IMR-90 (cell line): ENCODE data around the gene EPHA5. TPM values are rescaled to one million over a fixed set of nuclear protein-coding genes. Genes with fewer than 3 reads are reported as not detected.

Source experiments
- ATAC-seq: fragments of 200-7000 bp; cut with Tn5 transposase; 2 replicates; pipeline ENCODE4 v1.9.1; 2020; ENCODE audit warnings: low read depth, mild to moderate bottlenecking, moderate library complexity
- BruUV-seq: library from RNA; stranded (reverse); fragments of 400-500 nt; replicated peaks from 2 replicates; lab custom pipeline; 2021; lab: Mats Ljungman, UMichigan
- CTCF ChIA-PET: fragments of 300-600 bp; formaldehyde crosslinking; extraction: SDS; loops from one replicate; lab custom pipeline; 2021; ENCODE audit warnings: antibody characterized with exemption; lab: Yijun Ruan, JAX
- POLR2A ChIA-PET: fragments of 300-600 bp; sonication (Branson Sonifier 250); formaldehyde crosslinking; loops from one replicate; lab custom pipeline; 2022; ENCODE audit warnings: antibody characterized with exemption; ENCODE audit not compliant: unreplicated experiment; lab: Charles Lee
- DNase-seq: peaks from one replicate; pipeline ENCODE4 v3.0.0; 2013
- H2AFZ ChIP-seq: replicated peaks from 2 replicates; pipeline ENCODE3; 2013; ENCODE audit warnings: low read length, mild to moderate bottlenecking; ENCODE audit not compliant: poor library complexity
- H2AK5ac ChIP-seq: 2 replicates; pipeline ENCODE4 v1.6.1; 2013; ENCODE audit warnings: low read depth, low read length, inconsistent platforms
- H2AK9ac ChIP-seq: replicated peaks from 2 replicates; pipeline ENCODE3; 2013; ENCODE audit warnings: mild to moderate bottlenecking, low read depth, low read length, moderate library complexity; ENCODE audit not compliant: poor library complexity
- H2BK120ac ChIP-seq: 2 replicates; pipeline ENCODE4 v1.6.1; 2013; ENCODE audit warnings: low read depth, low read length, inconsistent platforms
- H2BK15ac ChIP-seq: 3 replicates; pipeline ENCODE4 v1.6.1; 2013; ENCODE audit warnings: low read depth, low read length, inconsistent platforms
- H2BK20ac ChIP-seq: 2 replicates; pipeline ENCODE4 v1.6.1; 2013; ENCODE audit warnings: low read depth, mild to moderate bottlenecking, inconsistent platforms, low read length, moderate library complexity
- H2BK5ac ChIP-seq: 2 replicates; pipeline ENCODE4 v1.6.1; 2013; ENCODE audit warnings: mild to moderate bottlenecking, low read depth, low read length, inconsistent platforms; ENCODE audit not compliant: poor library complexity, severe bottlenecking
- H3K14ac ChIP-seq: replicated peaks from 2 replicates; pipeline ENCODE4 v1.6.1; 2013; ENCODE audit warnings: low read depth, low read length, inconsistent platforms
- H3K18ac ChIP-seq: 2 replicates; pipeline ENCODE4 v1.6.1; 2013; ENCODE audit warnings: low read depth, low read length, control low read depth
- H3K23ac ChIP-seq: 2 replicates; pipeline ENCODE4 v1.6.1; 2013; ENCODE audit warnings: low read depth, low read length, inconsistent platforms
- H3K27ac ChIP-seq: 2 replicates; pipeline ENCODE4 v1.5.1; 2013; ENCODE audit warnings: mild to moderate bottlenecking, control low read depth, low read length; ENCODE audit not compliant: insufficient read depth
- H3K27me3 ChIP-seq: 2 replicates; pipeline ENCODE4 v1.6.1; 2013; ENCODE audit warnings: low read length; ENCODE audit not compliant: control insufficient read depth, insufficient read depth
- H3K36me3 ChIP-seq: 2 replicates; pipeline ENCODE4 v1.6.1; 2013; ENCODE audit warnings: low read length, mixed read lengths; ENCODE audit not compliant: control insufficient read depth, insufficient read depth
- H3K4ac ChIP-seq: 2 replicates; pipeline ENCODE4 v1.6.1; 2013; ENCODE audit warnings: low read depth, low read length, inconsistent platforms
- H3K4me1 ChIP-seq: 2 replicates; pipeline ENCODE4 v1.6.1; 2013; ENCODE audit warnings: low read length, mixed read lengths; ENCODE audit not compliant: control insufficient read depth, insufficient read depth
- H3K4me2 ChIP-seq: 2 replicates; pipeline ENCODE4 v1.6.1; 2013; ENCODE audit warnings: low read depth, mild to moderate bottlenecking, control low read depth, low read length, moderate library complexity
- H3K4me3 ChIP-seq: 2 replicates; pipeline ENCODE4 v1.5.1; 2013; ENCODE audit warnings: low read depth, mild to moderate bottlenecking, control low read depth, low read length, moderate library complexity; ENCODE audit not compliant: insufficient read depth
- H3K56ac ChIP-seq: 2 replicates; pipeline ENCODE4 v1.6.1; 2013; ENCODE audit warnings: low read length, inconsistent platforms; ENCODE audit not compliant: insufficient read depth; ENCODE audit errors: extremely low read depth
- H3K79me1 ChIP-seq, 2 experiments: 2 replicates each; pipeline ENCODE4 v1.6.1; 2013; ENCODE audit warnings: low read length in 2 of 2, inconsistent platforms in 1 of 2, low read depth in 1 of 2
- H3K9ac ChIP-seq: 2 replicates; pipeline ENCODE4 v1.6.1; 2013; ENCODE audit warnings: low read depth, low read length, control low read depth
- H3K9me1 ChIP-seq: 2 replicates; pipeline ENCODE4 v1.6.1; 2013; ENCODE audit warnings: low read length, inconsistent platforms; ENCODE audit not compliant: insufficient read depth
- H3K9me3 ChIP-seq: 2 replicates; pipeline ENCODE4 v1.6.1; 2013; ENCODE audit warnings: low read length; ENCODE audit not compliant: control insufficient read depth, insufficient read depth
- H4K20me1 ChIP-seq: 2 replicates; pipeline ENCODE4 v1.6.1; 2013; ENCODE audit warnings: low read length, inconsistent platforms; ENCODE audit not compliant: insufficient read depth
- H4K5ac ChIP-seq: 2 replicates; pipeline ENCODE4 v1.6.1; 2013; ENCODE audit warnings: mild to moderate bottlenecking, low read depth, low read length, control low read depth
- H4K8ac ChIP-seq, 2 experiments: 2 replicates each; pipeline ENCODE4 v1.6.1; 2013; ENCODE audit warnings: low read depth in 2 of 2, low read length in 2 of 2, control low read depth in 1 of 2, inconsistent platforms in 1 of 2
- H4K91ac ChIP-seq: 2 replicates; pipeline ENCODE4 v1.6.1; 2013; ENCODE audit warnings: low read depth, low read length, inconsistent platforms; ENCODE audit not compliant: insufficient read depth
- BHLHE40 ChIP-seq: fragments of 150-350 bp; IDR thresholded peaks from 2 replicates; pipeline ENCODE4 v1.6.1; 2016; ENCODE audit warnings: mild to moderate bottlenecking, low read depth, low read length
- CEBPB ChIP-seq: IDR thresholded peaks from 2 replicates; pipeline ENCODE4 v1.6.1; 2012; ENCODE audit warnings: low read depth, low read length, improper control_type of control experiment
- CHD1 ChIP-seq: IDR thresholded peaks from 2 replicates; pipeline ENCODE4 v1.6.1; 2012; ENCODE audit warnings: low read depth, low read length, improper control_type of control experiment
- CTCF ChIP-seq: conservative IDR thresholded peaks from 2 replicates; pipeline ENCODE4 v1.5.1; 2012; ENCODE audit warnings: mild to moderate bottlenecking, low read depth, low read length, improper control_type of control experiment
- FOS ChIP-seq: fragments of 150-350 bp; IDR thresholded peaks from 2 replicates; pipeline ENCODE4 v1.6.1; 2016; ENCODE audit warnings: low read depth, low read length
- MAFK ChIP-seq: IDR thresholded peaks from 2 replicates; pipeline ENCODE4 v1.6.1; 2012; ENCODE audit warnings: low read depth, low read length, improper control_type of control experiment
- MAZ ChIP-seq: IDR thresholded peaks from 2 replicates; pipeline ENCODE4 v1.6.1; 2012; ENCODE audit warnings: low read depth, mild to moderate bottlenecking, low read length, improper control_type of control experiment, moderate library complexity, borderline replicate concordance
- MXI1 ChIP-seq: IDR thresholded peaks from 2 replicates; pipeline ENCODE4 v1.6.1; 2012; ENCODE audit warnings: low read depth, mild to moderate bottlenecking, low read length, moderate library complexity, borderline replicate concordance
- NFE2L2 ChIP-seq: fragments of 150-350 bp; IDR thresholded peaks from 2 replicates; pipeline ENCODE4 v1.6.1; 2016; ENCODE audit warnings: low read depth, mild to moderate bottlenecking, low read length
- POLR2A ChIP-seq: IDR thresholded peaks from 2 replicates; pipeline ENCODE4 v1.6.1; 2012; ENCODE audit warnings: mild to moderate bottlenecking, low read depth, low read length
- RAD21 ChIP-seq: IDR thresholded peaks from 2 replicates; pipeline ENCODE4 v1.6.1; 2012; ENCODE audit warnings: low read length, improper control_type of control experiment
- RCOR1 ChIP-seq: IDR thresholded peaks from 2 replicates; pipeline ENCODE4 v1.6.1; 2012; ENCODE audit warnings: mild to moderate bottlenecking, low read length, improper control_type of control experiment; ENCODE audit not compliant: insufficient replicate concordance
- RFX5 ChIP-seq: IDR thresholded peaks from 2 replicates; pipeline ENCODE4 v1.8.0; 2012; ENCODE audit warnings: low read depth, mild to moderate bottlenecking, low read length, moderate library complexity
- SMC3 ChIP-seq: fragments of 150-350 bp; IDR thresholded peaks from 2 replicates; pipeline ENCODE4 v1.6.1; 2016; ENCODE audit warnings: low read depth, mild to moderate bottlenecking, antibody characterized with exemption, low read length, moderate library complexity
- WGBS, 2 experiments: methylation state at CpG; one replicate each; pipeline versions ENCODE4 v1.1.5 to v1.1.7; 2013; ENCODE audit warnings: missing lambda C conversion rate in 2 of 2; ENCODE audit not compliant: insufficient read length in 1 of 2; ENCODE audit errors: extremely low coverage in 2 of 2; 5-methylcytosine and 5-hydroxymethylcytosine counted together
- dilution Hi-C: fragments of 300-500 bp; cut with HindIII; formaldehyde crosslinking; loops from one replicate; pipeline ENCODE4 v1.14.3; 2018; ENCODE audit warnings: low sequenced_read_pairs; ENCODE audit not compliant: unreplicated experiment
- in situ Hi-C: fragments of 300-500 bp; cut with MboI; formaldehyde crosslinking; loops from 3 replicates; pipeline ENCODE4 v1.14.3; 2019; ENCODE audit warnings: low sequenced_read_pairs, inconsistent platforms, mixed read lengths
- intact Hi-C: fragments of 100-400 bp; cut with micrococcal nuclease; formaldehyde crosslinking; loops from 2 replicates; pipeline ENCODE4 v1.10.0; 2022
- polyA plus RNA-seq, 3 experiments: library from polyadenylated mRNA; depleted of rRNA; stranded (reverse); fragments of >200 nt; gene quantifications; 2 replicates each; pipeline ENCODE4 v1.2.3, GENCODE V29; 2012; ENCODE audit warnings: low replicate concordance in 1 of 3
- total RNA-seq: library from RNA; depleted of rRNA; stranded (reverse); fragments of >200 nt; gene quantifications from 2 replicates; pipeline ENCODE4 v1.2.3, GENCODE V29; 2012
- TF ChIP-seq, protein P1 (sequence below): fragments of 150-350 bp; IDR thresholded peaks from 2 replicates; pipeline ENCODE4 v1.6.1; 2016; ENCODE audit warnings: low read depth, mild to moderate bottlenecking, low read length, moderate library complexity, borderline replicate concordance
- TF ChIP-seq, protein P2 (sequence below): fragments of 150-350 bp; IDR thresholded peaks from 2 replicates; pipeline ENCODE4 v1.6.1; 2017; ENCODE audit warnings: mild to moderate bottlenecking, antibody characterized with exemption, low read length, low read depth

Gene EPHA5
- total and polyA plus RNA-seq, 2 of the 4 experiments (the other 2 are of a cell fraction) = 0.07 to 0.18 TPM

DNA sequence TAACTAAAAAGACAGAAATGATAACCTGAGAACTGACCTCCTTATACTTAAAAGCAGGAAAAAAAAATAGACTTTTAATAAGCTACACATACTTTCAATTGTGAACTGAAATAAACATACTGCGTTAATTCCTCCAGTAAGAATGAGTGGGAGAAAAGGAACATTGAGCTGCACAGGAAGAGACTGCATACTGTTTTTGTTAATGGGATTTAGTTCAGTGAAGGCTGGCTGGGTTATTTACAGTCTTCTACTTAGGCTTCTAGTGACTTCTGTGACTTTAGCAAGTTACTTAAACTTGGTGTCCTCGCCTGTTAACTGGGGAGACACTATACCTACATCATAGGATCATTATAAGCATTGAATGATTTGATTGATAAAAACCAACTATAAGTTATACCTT lies 213.3 kb downstream of the EPHA5 start:
- TF ChIP-seq MXI1 (no peak), BHLHE40 (no peak), MAZ (no peak), RAD21 (no peak), CEBPB (no peak), POLR2A (no peak), CTCF (no peak), FOS (no peak), CHD1 (no peak), MAFK (no peak), NFE2L2 (no peak), RFX5 (no peak), SMC3 (no peak), RCOR1 (no peak)
- TF ChIP-seq, protein P1, sequence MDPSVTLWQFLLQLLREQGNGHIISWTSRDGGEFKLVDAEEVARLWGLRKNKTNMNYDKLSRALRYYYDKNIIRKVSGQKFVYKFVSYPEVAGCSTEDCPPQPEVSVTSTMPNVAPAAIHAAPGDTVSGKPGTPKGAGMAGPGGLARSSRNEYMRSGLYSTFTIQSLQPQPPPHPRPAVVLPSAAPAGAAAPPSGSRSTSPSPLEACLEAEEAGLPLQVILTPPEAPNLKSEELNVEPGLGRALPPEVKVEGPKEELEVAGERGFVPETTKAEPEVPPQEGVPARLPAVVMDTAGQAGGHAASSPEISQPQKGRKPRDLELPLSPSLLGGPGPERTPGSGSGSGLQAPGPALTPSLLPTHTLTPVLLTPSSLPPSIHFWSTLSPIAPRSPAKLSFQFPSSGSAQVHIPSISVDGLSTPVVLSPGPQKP = no peak
- TF ChIP-seq, protein P2, sequence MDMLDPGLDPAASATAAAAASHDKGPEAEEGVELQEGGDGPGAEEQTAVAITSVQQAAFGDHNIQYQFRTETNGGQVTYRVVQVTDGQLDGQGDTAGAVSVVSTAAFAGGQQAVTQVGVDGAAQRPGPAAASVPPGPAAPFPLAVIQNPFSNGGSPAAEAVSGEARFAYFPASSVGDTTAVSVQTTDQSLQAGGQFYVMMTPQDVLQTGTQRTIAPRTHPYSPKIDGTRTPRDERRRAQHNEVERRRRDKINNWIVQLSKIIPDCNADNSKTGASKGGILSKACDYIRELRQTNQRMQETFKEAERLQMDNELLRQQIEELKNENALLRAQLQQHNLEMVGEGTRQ = no peak
- Histone ChIP-seq H4K20me1 (no peaks in the 10 kb centered on the region), H3K9ac (no peak overlapping the region), H2BK120ac (no peak overlapping the region), H3K79me1 (no peaks in the 10 kb centered on the region), H3K9me1 (no peaks in the 10 kb centered on the region), H3K27me3 (no peaks in the 10 kb centered on the region), H2BK15ac (no peak overlapping the region), H3K56ac (no peak overlapping the region), H3K4me2 (no peak overlapping the region), H2BK5ac (no peak overlapping the region), H2BK20ac (no peak overlapping the region), H3K4ac (no peak overlapping the region), H3K4me3 (no peak overlapping the region), H3K9me3 (no peaks in the 10 kb centered on the region), H4K91ac (no peak overlapping the region), H2AK9ac (no peak overlapping the region), H4K5ac (no peak overlapping the region), H2AK5ac (no peak overlapping the region), H3K4me1 (no peaks in the 10 kb centered on the region), H4K8ac (no peak overlapping the region), H3K23ac (no peak overlapping the region), H3K27ac (no peak overlapping the region), H3K14ac (no peak overlapping the region), H3K36me3 (no peaks in the 10 kb centered on the region), H3K18ac (no peak overlapping the region), H2AFZ (no peak overlapping the region)
- intact Hi-C loops (no loop called here), in situ Hi-C loops (no loop called here), dilution Hi-C loops (no loop called here)
- WGBS, 2 experiments = no CpG with 5 or more reads among the region's 2 CpGs
- CTCF ChIA-PET = no interaction called here
- BruUV-seq = no TSS peak
- ATAC-seq (no peak), DNase-seq (no peak)
- POLR2A ChIA-PET = no interaction called here
